ENCODE data around the gene REXO4.

Gene REXO4

GRCh38 chr9:133359399-133360175, 58.2 kb downstream of the REXO4 start:
- intact Hi-C loops (cut with DNase I): loop anchor here (10.0 kb wide), 2 partner anchors 55 to 115 kb away; partner anchors contain the start of genes REXO4 and SLC2A6
- DNase-seq: peak in 1 of 42 donors; percentile 24

- DNase-seq: no peak
- intact Hi-C loops (cut with DNase I): loop anchor here (10.0 kb wide), 2 partner anchors 57 to 117 kb away; partner anchors contain the start of genes REXO4 and SLC2A6
These were observed 60.2 kb downstream of the REXO4 start for GRCh38 chr9:133357656-133358055.

- peak; percentile 62 to 95 (median 90) for DNase-seq
- intact Hi-C loops (cut with DNase I): loop anchor here (10.0 kb wide), 2 partner anchors 58 to 118 kb away; partner anchors contain the start of genes REXO4 and SLC2A6
These were observed 61.3 kb downstream of the REXO4 start, which contains the start of the genes SURF1 and SURF2 for GRCh38 chr9:133356391-133357091. Gene SURF1 (minus strand): TSS chr9:133356487. CDS start chr9:133356453, 34 bp downstream. Gene SURF2 (plus strand): TSS chr9:133356550. CDS start chr9:133356593, 43 bp downstream.
